HEK293 (cell line): Measurements from ENCODE around the gene TCF21.
A peak's percentile ranks its signal among the peaks of the same experiment; 100 is the strongest.

Source experiments
- HOXD13 ChIP-seq: sonication (generic); formaldehyde crosslinking; IDR thresholded peaks from 2 replicates; pipeline ENCODE4 v1.8.0; 2022; ENCODE audit warnings: missing genetic modification reagents, borderline replicate concordance
- PRDM10 ChIP-seq: fragments of 450-650 bp; formaldehyde crosslinking; IDR thresholded peaks from 2 replicates; pipeline ENCODE4 v1.5.1; 2016; ENCODE audit warnings: missing biosample characterization, missing genetic modification characterization
- PRDM4 ChIP-seq: fragments of 450-650 bp; formaldehyde crosslinking; IDR thresholded peaks from 2 replicates; pipeline ENCODE4 v1.5.1; 2017; ENCODE audit warnings: missing biosample characterization, missing genetic modification characterization
- PRDM6 ChIP-seq: fragments of 450-650 bp; formaldehyde crosslinking; IDR thresholded peaks from 2 replicates; pipeline ENCODE4 v1.5.1; 2017; ENCODE audit warnings: missing biosample characterization, missing genetic modification characterization
- RBAK ChIP-seq: fragments of 450-650 bp; formaldehyde crosslinking; IDR thresholded peaks from 2 replicates; pipeline ENCODE4 v1.5.1; 2016; ENCODE audit warnings: missing biosample characterization, missing genetic modification characterization
- TCF7L2 ChIP-seq: IDR thresholded peaks from 2 replicates; pipeline ENCODE4 v1.6.1; 2011; ENCODE audit warnings: low read depth, mild to moderate bottlenecking, inconsistent platforms, low read length, moderate library complexity, borderline replicate concordance
- YY1 ChIP-seq: fragments of 450-650 bp; formaldehyde crosslinking; IDR thresholded peaks from 2 replicates; pipeline ENCODE4 v1.5.1; 2018; ENCODE audit warnings: missing biosample characterization, missing genetic modification characterization
- YY2 ChIP-seq: fragments of 450-650 bp; formaldehyde crosslinking; IDR thresholded peaks from 2 replicates; pipeline ENCODE4 v1.5.1; 2016; ENCODE audit warnings: missing biosample characterization, missing genetic modification characterization
- ZBTB1 ChIP-seq: fragments of 450-650 bp; formaldehyde crosslinking; IDR thresholded peaks from 2 replicates; pipeline ENCODE4 v1.5.1; 2016; ENCODE audit warnings: missing biosample characterization, missing genetic modification characterization
- ZBTB17 ChIP-seq: fragments of 450-650 bp; formaldehyde crosslinking; IDR thresholded peaks from 2 replicates; pipeline ENCODE4 v1.5.1; 2016; ENCODE audit warnings: missing biosample characterization, missing genetic modification characterization
- ZIC2 ChIP-seq: fragments of 450-650 bp; formaldehyde crosslinking; IDR thresholded peaks from 2 replicates; pipeline ENCODE4 v1.5.1; 2016; ENCODE audit warnings: missing biosample characterization, missing genetic modification characterization
- ZNF133 ChIP-seq: fragments of 450-650 bp; formaldehyde crosslinking; IDR thresholded peaks from 2 replicates; pipeline ENCODE4 v1.5.1; 2016; ENCODE audit warnings: missing biosample characterization, missing genetic modification characterization
- ZNF157 ChIP-seq: fragments of 450-650 bp; formaldehyde crosslinking; IDR thresholded peaks from 2 replicates; pipeline ENCODE4 v1.5.1; 2016; ENCODE audit warnings: missing biosample characterization, missing genetic modification characterization
- ZNF184 ChIP-seq: fragments of 450-650 bp; IDR thresholded peaks from 2 replicates; pipeline ENCODE4 v1.5.1; 2018; ENCODE audit warnings: missing biosample characterization, mild to moderate bottlenecking, missing genetic modification characterization
- ZNF211 ChIP-seq: fragments of 450-650 bp; formaldehyde crosslinking; IDR thresholded peaks from 2 replicates; pipeline ENCODE4 v1.5.1; 2016; ENCODE audit warnings: low read depth, missing biosample characterization, missing genetic modification characterization
- ZNF23 ChIP-seq: fragments of 450-650 bp; formaldehyde crosslinking; IDR thresholded peaks from 2 replicates; pipeline ENCODE4 v1.5.1; 2016; ENCODE audit warnings: missing biosample characterization, missing genetic modification characterization, borderline replicate concordance
- ZNF239 ChIP-seq: fragments of 450-650 bp; formaldehyde crosslinking; IDR thresholded peaks from 2 replicates; pipeline ENCODE4 v1.5.1; 2016; ENCODE audit warnings: missing biosample characterization, missing genetic modification characterization
- ZNF248 ChIP-seq: fragments of 450-650 bp; formaldehyde crosslinking; IDR thresholded peaks from 2 replicates; pipeline ENCODE4 v1.5.1; 2017; ENCODE audit warnings: missing biosample characterization, missing genetic modification characterization
- ZNF366 ChIP-seq: fragments of 450-650 bp; formaldehyde crosslinking; conservative IDR thresholded peaks from 2 replicates; pipeline ENCODE4 v1.5.1; 2016; ENCODE audit warnings: missing biosample characterization, missing genetic modification characterization
- ZNF416 ChIP-seq: fragments of 450-650 bp; formaldehyde crosslinking; IDR thresholded peaks from 2 replicates; pipeline ENCODE4 v1.5.1; 2016; ENCODE audit warnings: missing biosample characterization, missing genetic modification characterization
- ZNF488 ChIP-seq: fragments of 450-650 bp; formaldehyde crosslinking; IDR thresholded peaks from 2 replicates; pipeline ENCODE4 v1.5.1; 2016; ENCODE audit warnings: missing biosample characterization, missing genetic modification characterization
- ZNF529 ChIP-seq: fragments of 450-650 bp; formaldehyde crosslinking; IDR thresholded peaks from 2 replicates; pipeline ENCODE4 v1.5.1; 2017; ENCODE audit warnings: missing genetic modification characterization, missing biosample characterization; ENCODE audit not compliant: insufficient replicate concordance
- ZNF555 ChIP-seq: fragments of 450-650 bp; formaldehyde crosslinking; conservative IDR thresholded peaks from 2 replicates; pipeline ENCODE4 v1.5.1; 2017; ENCODE audit warnings: missing biosample characterization, mild to moderate bottlenecking, missing genetic modification characterization, inconsistent platforms
- ZNF639 ChIP-seq: fragments of 450-650 bp; formaldehyde crosslinking; IDR thresholded peaks from 2 replicates; pipeline ENCODE4 v1.5.1; 2016; ENCODE audit warnings: missing biosample characterization, missing genetic modification characterization
- ZNF660 ChIP-seq: fragments of 450-650 bp; IDR thresholded peaks from 2 replicates; pipeline ENCODE4 v1.5.1; 2018; ENCODE audit warnings: missing biosample characterization, mild to moderate bottlenecking, missing genetic modification characterization
- ZNF670 ChIP-seq: fragments of 450-650 bp; formaldehyde crosslinking; IDR thresholded peaks from 2 replicates; pipeline ENCODE4 v1.5.1; 2016; ENCODE audit warnings: missing biosample characterization, missing genetic modification characterization, low read depth
- ZNF704 ChIP-seq: fragments of 450-650 bp; formaldehyde crosslinking; IDR thresholded peaks from 2 replicates; pipeline ENCODE4 v1.5.1; 2016; ENCODE audit warnings: missing biosample characterization, missing genetic modification characterization
- ZNF785 ChIP-seq: fragments of 450-650 bp; formaldehyde crosslinking; IDR thresholded peaks from 2 replicates; pipeline ENCODE4 v1.5.1; 2016; ENCODE audit warnings: missing biosample characterization, missing genetic modification characterization

The TCF21 gene

GRCh38 chr6:133886104-133886775 is 2.7 kb upstream of the TCF21 start (continued):
- no peak for TF ChIP-seq ZNF529 (tag by site-specific recombination)
- TF ChIP-seq PRDM10, result no peak
- TF ChIP-seq ZNF157 (tag by site-specific recombination), result no peak
- no peak for TF ChIP-seq HOXD13
- no peak for TF ChIP-seq ZNF670
- no peak for TF ChIP-seq ZNF785 (tag by site-specific recombination)
- TF ChIP-seq ZNF366 (tag by site-specific recombination), result peak; percentile 47
- no peak for TF ChIP-seq ZNF239 (tag by site-specific recombination)
- TF ChIP-seq PRDM4 (tag by site-specific recombination), result no peak; the same call in 1 of the 2 replicates
- no peak for TF ChIP-seq YY2 (tag by site-specific recombination)
- peak; percentile 77 for TF ChIP-seq PRDM6 (tag by site-specific recombination)
- TF ChIP-seq ZNF211 (tag by site-specific recombination), result no peak
- TF ChIP-seq ZNF555 (tag by site-specific recombination), result no peak
- no peak for TF ChIP-seq ZNF488 (tag by site-specific recombination)
- TF ChIP-seq ZNF184 (tag by site-specific recombination), result no peak
- TF ChIP-seq ZBTB1 (tag by site-specific recombination), result no peak
- TF ChIP-seq ZNF248, result no peak
- TF ChIP-seq ZNF660 (tag by site-specific recombination), result no peak
- peak; percentile 91 for TF ChIP-seq TCF7L2
- TF ChIP-seq ZBTB17, result no peak
- no peak for TF ChIP-seq ZNF23 (tag by site-specific recombination)
- no peak for TF ChIP-seq YY1 (tag by site-specific recombination)
- no peak for TF ChIP-seq ZNF704 (tag by site-specific recombination)
- no peak for TF ChIP-seq ZIC2 (tag by site-specific recombination)
- no peak for TF ChIP-seq ZNF133 (tag by site-specific recombination)
- TF ChIP-seq RBAK (tag by site-specific recombination), result no peak
- TF ChIP-seq ZNF639, result no peak
- TF ChIP-seq ZNF416 (tag by site-specific recombination), result no peak
